Activated CD4-positive, alpha-beta T cell treated with anti-CD3 and anti-CD28 coated beads, Interleukin-2, amount 10 ng/mL, durations not matched to agents 24 days and 14 days (primary cell): ENCODE measurements around the gene KCNJ1. TPM values are rescaled to one million over a fixed set of nuclear protein-coding genes. Genes with fewer than 3 reads are reported as not detected.
A peak's percentile ranks its signal among the peaks of the same experiment; 100 is the strongest.

Source experiments
- DNase-seq: peaks from one replicate; pipeline ENCODE4 v3.0.0; 2022
- H3K27ac Mint-ChIP-seq: one replicate; pipeline ENCODE4 v1.8.0; 2022; ENCODE audit warnings: mild to moderate bottlenecking, mixed read lengths
- H3K27me3 Mint-ChIP-seq: one replicate; pipeline ENCODE4 v1.8.0; 2022; ENCODE audit warnings: mixed read lengths
- H3K36me3 Mint-ChIP-seq: one replicate; pipeline ENCODE4 v1.8.0; 2022; ENCODE audit warnings: low read depth, mild to moderate bottlenecking, mixed read lengths
- H3K4me1 Mint-ChIP-seq: one replicate; pipeline ENCODE4 v1.8.0; 2021; ENCODE audit warnings: mixed read lengths
- H3K4me3 Mint-ChIP-seq: one replicate; pipeline ENCODE4 v1.8.0; 2022; ENCODE audit warnings: mild to moderate bottlenecking, moderate library complexity, mixed read lengths
- H3K9me3 Mint-ChIP-seq: one replicate; pipeline ENCODE4 v1.8.0; 2021; ENCODE audit warnings: mixed read lengths
- intact Hi-C: fragments of 100-400 bp; cut with micrococcal nuclease; formaldehyde crosslinking; loops from one replicate; pipeline ENCODE4 v1.15.1; 2023
- total RNA-seq: library from RNA; stranded (reverse); gene quantifications from 2 replicates; pipeline ENCODE4 v1.2.3, GENCODE V29; 2022

The KCNJ1 gene
- total RNA-seq, 1 donor from 2014 or later: not detected

GRCh38 chr11:128841461-128842072 lies 25.5 kb downstream of the KCNJ1 start:
- Mint-ChIP-seq H3K36me3 (no peaks in the 10 kb centered on the region), H3K4me1 (peaks cover 35% of the 10 kb centered on the region), H3K9me3 (no peaks in the 10 kb centered on the region), H3K27ac (no peak overlapping the region), H3K4me3 (no peak overlapping the region), H3K27me3 (no peaks in the 10 kb centered on the region)
- intact Hi-C loops: no loop called here
- DNase-seq: no peak

GRCh38 chr11:128840783-128841182 lies 26.3 kb downstream of the KCNJ1 start:
- H3K27ac Mint-ChIP-seq: no peak overlapping the region
- intact Hi-C loops: no loop called here

GRCh38 chr11:128840137-128840536 lies 27.0 kb downstream of the KCNJ1 start:
- no peak overlapping the region for H3K27ac Mint-ChIP-seq
- DNase-seq: no peak
- intact Hi-C loops: no loop called here
- H3K27me3 Mint-ChIP-seq: no peaks in the 10 kb centered on the region
- no peaks in the 10 kb centered on the region for H3K36me3 Mint-ChIP-seq
- H3K4me3 Mint-ChIP-seq: no peak overlapping the region
- peaks cover 30% of the 10 kb centered on the region for H3K4me1 Mint-ChIP-seq
- H3K9me3 Mint-ChIP-seq: no peaks in the 10 kb centered on the region

More at GRCh38 chr11:128840783-128841182, 26.3 kb downstream of the KCNJ1 start:
- H3K27me3 Mint-ChIP-seq: no peaks in the 10 kb centered on the region
- H3K36me3 Mint-ChIP-seq: no peaks in the 10 kb centered on the region
- H3K4me1 Mint-ChIP-seq: peaks cover 36% of the 10 kb centered on the region
- no peaks in the 10 kb centered on the region for H3K9me3 Mint-ChIP-seq
- no peak for DNase-seq
- no peak overlapping the region for H3K4me3 Mint-ChIP-seq

GRCh38 chr11:128839081-128839480 lies 28.0 kb downstream of the KCNJ1 start:
- intact Hi-C loops: no loop called here
- no peaks in the 10 kb centered on the region for H3K9me3 Mint-ChIP-seq
- no peak overlapping the region for H3K4me3 Mint-ChIP-seq
- peaks cover 25% of the 10 kb centered on the region for H3K4me1 Mint-ChIP-seq
- no peak overlapping the region for H3K27ac Mint-ChIP-seq
- no peaks in the 10 kb centered on the region for H3K27me3 Mint-ChIP-seq
- no peaks in the 10 kb centered on the region for H3K36me3 Mint-ChIP-seq
- DNase-seq: no peak

- Mint-ChIP-seq H3K9me3 (no peaks in the 10 kb centered on the region), H3K4me3 (no peak overlapping the region), H3K27me3 (no peaks in the 10 kb centered on the region), H3K36me3 (no peaks in the 10 kb centered on the region), H3K4me1 (peaks cover 25% of the 10 kb centered on the region), H3K27ac (no peak overlapping the region)
- intact Hi-C loops: no loop called here
- DNase-seq: no peak
These were observed 29.5 kb downstream of the KCNJ1 start for GRCh38 chr11:128837627-128838026.

- no peak overlapping the region for H3K4me3 Mint-ChIP-seq
- H3K4me1 Mint-ChIP-seq: peaks cover 33% of the 10 kb centered on the region
- no peak for DNase-seq
- no peaks in the 10 kb centered on the region for H3K36me3 Mint-ChIP-seq
- H3K9me3 Mint-ChIP-seq: no peaks in the 10 kb centered on the region
- no peaks in the 10 kb centered on the region for H3K27me3 Mint-ChIP-seq
- intact Hi-C loops: no loop called here
- no peak overlapping the region for H3K27ac Mint-ChIP-seq
These were observed 31.2 kb downstream of the KCNJ1 start for GRCh38 chr11:128835741-128836430.

- H3K9me3 Mint-ChIP-seq: no peaks in the 10 kb centered on the region
- H3K27me3 Mint-ChIP-seq: no peaks in the 10 kb centered on the region
- H3K27ac Mint-ChIP-seq: no peak overlapping the region
These were observed 32.9 kb downstream of the KCNJ1 start for GRCh38 chr11:128834157-128834556.

GRCh38 chr11:128832121-128832497 lies 35.0 kb downstream of the KCNJ1 start:
- H3K4me1 Mint-ChIP-seq: peaks cover 23% of the 10 kb centered on the region
- H3K27ac Mint-ChIP-seq: peak overlapping the region; percentile 80
- H3K36me3 Mint-ChIP-seq: no peaks in the 10 kb centered on the region
- intact Hi-C loops: loop anchor here (5.0 kb wide), 2 partner anchors 305 to 320 kb away; no protein-coding TSS in a partner anchor
- H3K27me3 Mint-ChIP-seq: no peaks in the 10 kb centered on the region
- H3K4me3 Mint-ChIP-seq: peak overlapping the region; percentile 53
- no peaks in the 10 kb centered on the region for H3K9me3 Mint-ChIP-seq
- DNase-seq: no peak

More at GRCh38 chr11:128834157-128834556, 32.9 kb downstream of the KCNJ1 start:
- DNase-seq: no peak
- no peaks in the 10 kb centered on the region for H3K36me3 Mint-ChIP-seq
- intact Hi-C loops: loop anchor here (5.0 kb wide), 2 partner anchors 307 to 322 kb away; no protein-coding TSS in a partner anchor
- H3K4me1 Mint-ChIP-seq: peaks cover 34% of the 10 kb centered on the region
- no peak overlapping the region for H3K4me3 Mint-ChIP-seq

- DNase-seq: peak; percentile 95
- H3K27me3 Mint-ChIP-seq: no peaks in the 10 kb centered on the region
- intact Hi-C loops: loop anchor here (1.0 to 5.0 kb wide), 9 partner anchors 17 to 801 kb away; no protein-coding TSS in a partner anchor
- H3K36me3 Mint-ChIP-seq: no peaks in the 10 kb centered on the region
- no peak overlapping the region for H3K27ac Mint-ChIP-seq
- H3K4me3 Mint-ChIP-seq: peak overlapping the region; percentile 53
- H3K9me3 Mint-ChIP-seq: no peaks in the 10 kb centered on the region
- H3K4me1 Mint-ChIP-seq: peaks cover 22% of the 10 kb centered on the region
These were observed 35.6 kb downstream of the KCNJ1 start for GRCh38 chr11:128831174-128832120.

GRCh38 chr11:128830290-128831173 lies 36.6 kb downstream of the KCNJ1 start:
- H3K36me3 Mint-ChIP-seq: no peaks in the 10 kb centered on the region
- peak overlapping the region; percentile 59 for H3K4me3 Mint-ChIP-seq
- H3K9me3 Mint-ChIP-seq: no peaks in the 10 kb centered on the region
- H3K27me3 Mint-ChIP-seq: no peaks in the 10 kb centered on the region
- peak overlapping the region; percentile 77 for H3K27ac Mint-ChIP-seq
- H3K4me1 Mint-ChIP-seq: peaks cover 20% of the 10 kb centered on the region
- DNase-seq: peak; percentile 71
- intact Hi-C loops: loop anchor here (1.0 to 5.0 kb wide), 9 partner anchors 18 to 800 kb away; no protein-coding TSS in a partner anchor

GRCh38 chr11:128828350-128828749 lies 38.7 kb downstream of the KCNJ1 start:
- Mint-ChIP-seq H3K4me1 (peaks cover 20% of the 10 kb centered on the region), H3K9me3 (no peaks in the 10 kb centered on the region), H3K27ac (no peak overlapping the region), H3K27me3 (no peaks in the 10 kb centered on the region), H3K4me3 (no peak overlapping the region), H3K36me3 (peaks cover 2% of the 10 kb centered on the region)
- no peak for DNase-seq
- intact Hi-C loops: no loop called here

GRCh38 chr11:128827191-128827893 lies 39.8 kb downstream of the KCNJ1 start:
- Mint-ChIP-seq H3K27ac (no peak overlapping the region), H3K4me1 (peaks cover 20% of the 10 kb centered on the region), H3K4me3 (no peak overlapping the region), H3K27me3 (no peaks in the 10 kb centered on the region), H3K9me3 (no peaks in the 10 kb centered on the region), H3K36me3 (peaks cover 3% of the 10 kb centered on the region)
- no peak for DNase-seq
- intact Hi-C loops: no loop called here
